Islet precursor cell (in vitro differentiated cells): ENCODE measurements around the gene CDH24.

ENCODE experiments used
- DNase-seq: peaks from one replicate; pipeline ENCODE4 v3.0.0-alpha.2; 2018

CDH24 gene

DNA sequence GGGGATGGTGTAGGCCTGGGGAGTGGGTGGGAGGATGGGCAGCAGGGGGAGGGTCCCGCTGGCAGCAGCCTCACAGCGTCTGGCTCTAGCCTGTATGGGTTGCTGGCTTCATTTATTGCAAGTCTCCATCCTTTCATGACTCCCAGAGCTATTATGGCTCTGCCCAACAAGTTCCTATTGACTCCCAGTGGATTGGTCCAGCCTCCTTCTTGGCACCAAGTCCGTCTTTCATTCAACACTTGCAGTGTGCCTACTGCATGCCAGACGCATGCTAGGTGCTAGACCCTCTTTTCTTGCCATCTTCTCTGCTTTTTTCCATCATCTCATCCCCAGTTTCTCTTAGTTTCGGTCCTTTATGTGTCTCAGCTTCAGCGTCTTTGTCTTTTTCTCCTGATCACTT, 14.2 kb downstream of the CDH24 start:
- no peak for DNase-seq

DNA sequence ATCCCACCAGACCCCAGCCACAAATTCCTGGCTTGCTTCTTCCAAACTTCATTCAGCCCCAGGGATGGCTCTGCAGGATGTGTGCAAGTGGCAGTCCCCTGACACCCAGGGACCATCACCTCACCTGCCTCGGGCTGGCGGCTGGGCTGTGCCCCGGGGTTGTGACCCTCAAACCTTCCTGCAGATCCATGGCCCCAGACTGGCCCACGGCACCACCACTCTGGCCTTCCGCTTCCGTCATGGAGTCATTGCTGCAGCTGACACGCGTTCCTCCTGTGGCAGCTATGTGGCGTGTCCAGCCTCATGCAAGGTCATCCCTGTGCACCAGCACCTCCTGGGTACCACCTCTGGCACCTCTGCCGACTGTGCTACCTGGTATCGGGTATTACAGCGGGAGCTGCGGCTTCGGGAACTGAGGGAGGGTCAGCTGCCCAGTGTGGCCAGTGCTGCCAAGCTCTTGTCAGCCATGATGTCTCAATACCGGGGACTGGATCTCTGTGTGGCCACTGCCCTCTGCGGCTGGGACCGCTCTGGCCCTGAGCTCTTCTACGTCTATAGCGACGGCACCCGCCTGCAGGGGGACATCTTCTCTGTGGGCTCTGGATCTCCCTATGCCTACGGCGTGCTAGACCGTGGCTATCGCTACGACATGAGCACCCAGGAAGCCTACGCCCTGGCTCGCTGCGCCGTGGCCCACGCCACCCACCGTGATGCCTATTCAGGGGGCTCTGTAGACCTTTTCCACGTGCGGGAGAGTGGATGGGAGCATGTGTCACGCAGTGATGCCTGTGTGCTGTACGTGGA, 15.0 kb downstream of the CDH24 start, which contains the start of gene PSMB11:
Gene PSMB11 (plus strand): TSS at position 51 of the 804 bp plus-strand sequence. CDS start 14 bp downstream, at position 65.
- peak; percentile 50 for DNase-seq

DNA sequence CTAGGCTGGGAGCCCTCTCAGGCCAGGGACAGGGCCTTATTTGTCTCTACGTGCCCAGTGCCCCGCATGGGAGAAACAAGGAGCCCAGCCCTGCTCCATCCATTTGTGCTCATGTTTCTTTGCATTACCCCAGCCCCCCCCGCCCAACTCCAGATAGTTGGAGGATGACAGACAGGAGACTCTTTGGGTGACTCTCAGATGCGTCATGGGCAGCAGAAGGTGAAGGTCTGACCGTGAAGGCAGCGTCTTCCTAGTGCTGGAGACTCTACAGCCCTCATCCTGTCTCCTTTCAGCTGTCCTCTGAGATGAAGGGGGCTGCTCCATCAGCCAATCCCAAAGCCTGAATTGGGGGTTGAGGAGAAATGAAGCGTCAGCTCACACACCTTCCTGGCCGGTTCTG, 15.6 kb downstream of the CDH24 start:
- no peak for DNase-seq

- no peak for DNase-seq
Measured at GRCh38 chr14:23040100-23040499, 17.2 kb downstream of the CDH24 start.

GRCh38 chr14:23035303-23036144, 21.8 kb downstream of the CDH24 start:
- no peak for DNase-seq

- peak; percentile 95 for DNase-seq
Measured at GRCh38 chr14:23034498-23035302, 22.6 kb downstream of the CDH24 start, which contains the start of gene PSMB5. Gene PSMB5, minus strand, starts transcription at chr14:23034900. Its CDS starts 19 bp downstream, at chr14:23034881.

GRCh38 chr14:23033801-23034497, 23.4 kb downstream of the CDH24 start:
- DNase-seq = no peak

DNA sequence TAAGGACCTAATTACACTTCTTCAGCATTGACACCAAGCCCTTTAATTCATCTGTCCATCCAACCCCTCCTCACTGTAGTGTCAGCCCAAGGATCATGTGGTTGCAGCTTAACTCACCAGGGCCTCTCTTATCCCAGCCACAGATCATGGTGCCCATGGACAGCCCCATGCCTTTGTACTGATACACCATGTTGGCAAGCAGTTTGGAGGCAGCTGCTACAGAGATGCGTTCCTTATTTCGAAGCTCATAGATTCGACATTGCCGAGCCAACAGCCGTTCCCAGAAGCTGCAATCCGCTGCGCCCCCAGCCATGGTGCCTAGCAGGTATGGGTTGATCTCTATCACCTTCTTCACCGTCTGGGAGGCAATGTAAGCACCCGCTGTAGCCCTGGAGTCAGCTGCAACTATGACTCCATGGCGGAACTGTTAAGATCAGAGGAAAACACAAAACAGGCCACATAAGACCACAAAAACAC, 24.0 kb downstream of the CDH24 start:
- DNase-seq = no peak

DNA sequence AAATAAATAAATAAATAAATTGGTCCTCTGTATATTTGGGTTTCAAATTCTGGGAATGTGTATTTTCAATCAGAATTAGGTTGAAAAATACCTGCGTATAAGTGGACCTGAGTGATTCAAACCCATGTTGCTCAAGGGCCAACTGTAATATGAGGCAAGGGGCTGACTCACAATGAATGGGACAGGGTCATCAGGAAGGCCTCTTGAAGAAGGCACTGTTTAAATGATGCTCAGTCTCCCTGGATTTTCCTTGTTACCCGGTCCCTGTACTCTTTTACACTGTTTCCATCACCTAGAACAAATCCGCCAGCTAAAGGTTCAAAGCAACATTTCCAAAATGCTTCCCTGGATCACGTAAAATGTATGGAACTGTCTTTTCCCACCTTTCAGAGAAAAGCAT, 26.4 kb downstream of the CDH24 start:
- no peak for DNase-seq

DNA sequence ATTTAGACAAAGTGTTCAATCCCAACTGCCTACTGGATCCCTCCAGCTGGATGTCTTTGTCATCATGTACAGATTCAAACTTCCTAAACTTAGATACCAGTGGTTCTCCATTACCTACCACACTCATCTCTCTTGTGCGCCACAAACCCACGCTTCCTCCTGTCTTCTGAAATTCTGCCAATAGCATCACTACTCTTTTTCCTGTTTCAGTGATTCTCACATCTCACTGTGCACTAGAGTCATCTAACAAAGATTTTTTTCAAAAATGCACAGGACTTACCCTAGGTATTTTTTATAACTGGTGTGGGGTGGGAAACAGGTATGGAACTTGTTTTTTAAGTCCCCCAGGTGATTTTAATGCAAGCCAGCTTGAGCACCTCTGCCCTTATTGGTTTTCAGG, 28.5 kb downstream of the CDH24 start:
- DNase-seq = no peak

DNA sequence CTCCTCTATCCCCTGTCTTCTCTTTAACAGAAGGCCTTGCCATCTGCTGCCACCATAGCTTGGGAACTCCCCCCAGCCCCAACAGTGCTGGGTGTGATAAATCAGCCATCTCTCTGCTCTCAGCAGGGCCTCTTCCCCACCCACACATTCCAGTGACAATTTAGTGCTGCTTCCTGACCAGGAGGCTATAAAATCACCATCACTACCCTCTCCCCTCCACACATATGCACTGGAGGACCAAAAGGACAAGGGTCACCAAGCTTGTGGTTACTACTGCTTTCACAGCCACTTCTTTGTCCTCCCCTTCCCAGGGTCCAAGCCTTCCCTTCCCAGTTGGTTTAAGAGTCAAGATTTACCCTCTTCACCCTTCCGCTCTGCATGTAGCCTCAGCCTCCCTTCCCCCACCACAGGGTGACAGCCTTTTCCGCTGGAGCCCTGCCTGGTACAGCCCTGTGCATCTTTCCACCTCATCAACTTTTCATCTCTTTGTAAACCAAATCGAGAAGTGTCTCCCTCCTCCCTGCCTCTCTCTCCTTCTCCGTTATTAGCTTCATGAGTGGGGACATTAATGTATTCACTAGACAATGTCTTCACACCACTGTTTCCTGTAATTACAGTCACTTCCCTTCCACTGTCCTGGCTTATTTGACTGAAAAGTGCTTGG, 32.0 kb downstream of the CDH24 start:
- peak; percentile 63 for DNase-seq

DNA sequence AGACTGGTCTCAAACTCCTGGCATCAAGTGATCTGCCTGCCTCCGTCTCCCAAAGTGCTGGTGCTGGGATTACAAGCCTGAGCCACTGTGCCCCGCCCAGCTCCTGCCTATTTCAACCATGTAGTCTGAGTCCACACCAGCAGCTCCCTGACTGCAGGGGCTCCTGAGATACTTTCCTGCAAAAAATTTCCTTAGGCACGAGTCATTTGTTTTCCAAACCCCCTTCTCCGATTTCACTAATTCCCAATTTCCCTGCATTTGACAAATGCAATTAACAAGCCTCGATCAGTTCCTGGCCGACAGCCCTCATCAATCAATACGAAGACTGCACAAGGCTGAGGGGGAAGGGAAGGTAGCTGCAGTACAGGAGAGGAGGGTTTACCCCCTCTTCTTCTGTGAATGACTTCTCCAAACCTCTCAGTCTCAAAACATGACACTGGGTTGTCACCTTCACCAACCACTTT, 32.7 kb downstream of the CDH24 start:
- DNase-seq = peak; percentile 49

DNA sequence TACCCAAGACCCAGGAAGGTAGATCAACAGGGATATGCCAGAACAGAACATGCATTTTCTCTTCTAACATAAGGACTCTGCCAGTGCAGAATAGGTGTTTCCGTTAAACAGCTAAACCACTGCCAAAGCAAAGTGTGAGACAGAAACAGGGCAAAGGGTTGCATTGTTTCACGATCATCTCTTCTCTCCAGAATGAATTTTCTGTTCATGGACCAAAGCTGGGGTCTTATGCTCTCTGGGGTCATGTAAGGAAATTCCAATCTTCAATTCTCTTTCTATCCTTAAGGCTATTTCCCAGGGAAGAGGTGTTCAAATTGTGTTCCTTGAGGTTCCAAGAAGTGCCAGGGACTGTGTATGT, 33.5 kb downstream of the CDH24 start:
- peak; percentile 14 for DNase-seq

- DNase-seq = no peak
Measured at GRCh38 chr14:23023022-23023794, 34.1 kb downstream of the CDH24 start.

GRCh38 chr14:23021889-23022442, 35.4 kb downstream of the CDH24 start:
- no peak for DNase-seq

- DNase-seq = peak; percentile 26
Measured at GRCh38 chr14:23021434-23021833, 35.9 kb downstream of the CDH24 start.

DNA sequence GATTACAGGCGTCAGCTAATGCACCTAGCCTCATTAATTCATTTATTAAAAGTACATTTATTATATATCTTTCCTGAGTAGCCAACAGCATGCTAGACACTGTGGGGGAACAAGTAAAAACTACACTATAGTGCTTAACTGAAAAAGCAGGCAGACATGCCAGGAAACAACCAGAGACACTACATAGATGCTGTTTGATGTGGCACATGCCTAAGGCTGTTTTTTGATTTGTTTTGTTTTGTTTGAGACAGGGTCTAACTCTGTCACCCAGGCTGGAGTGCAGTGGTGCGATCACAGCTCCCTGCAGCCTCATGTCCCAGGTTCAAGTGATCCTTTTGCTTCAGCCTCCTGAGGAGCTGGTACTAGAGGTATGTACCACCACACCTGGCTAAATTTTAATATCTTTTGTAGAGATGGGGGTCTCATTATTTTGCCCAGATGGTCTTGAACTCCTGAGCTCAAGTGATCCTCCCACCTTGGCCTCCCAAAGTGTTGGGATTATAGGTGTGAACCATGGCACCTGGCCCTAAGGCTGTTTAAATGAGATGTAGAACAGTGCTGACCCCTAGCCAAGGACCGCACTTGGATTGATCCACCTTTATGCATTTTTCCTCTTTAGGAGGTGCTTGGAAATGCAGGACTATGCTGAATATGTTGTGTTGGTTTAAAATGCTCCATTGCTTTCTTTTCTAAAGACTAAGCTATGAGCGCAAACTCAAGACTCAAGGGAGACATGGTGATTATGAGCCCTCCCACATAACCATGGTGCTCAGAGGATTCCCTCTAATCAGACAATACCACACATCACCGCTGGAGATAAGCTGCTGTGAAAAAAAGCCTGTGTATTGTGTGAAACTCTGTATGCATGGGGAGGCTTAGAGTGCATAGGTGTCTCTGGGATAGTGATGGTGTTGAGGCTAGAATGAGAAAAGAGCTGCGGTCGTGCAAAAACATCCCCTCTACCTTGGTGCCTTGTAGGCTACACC, 36.9 kb downstream of the CDH24 start:
- no peak for DNase-seq

DNA sequence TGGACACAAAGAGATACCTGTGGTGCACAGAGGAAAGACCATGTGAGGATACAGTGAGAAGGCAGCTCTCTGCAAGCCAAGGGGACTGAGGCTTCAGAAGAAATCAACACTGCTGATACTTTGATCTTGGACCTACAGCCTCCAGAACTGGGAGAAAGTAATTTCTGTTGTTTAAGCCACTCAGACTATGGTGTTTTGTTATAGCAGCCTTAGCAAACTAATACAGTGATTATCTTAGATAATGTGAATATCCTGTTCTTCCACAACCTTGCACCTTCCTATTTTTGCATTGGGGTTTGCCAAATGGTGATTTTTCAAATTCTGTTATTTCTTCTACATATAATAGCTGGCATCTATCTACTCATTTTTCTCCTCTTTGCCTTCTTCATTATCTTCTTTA, 39.2 kb downstream of the CDH24 start:
- no peak for DNase-seq

DNA sequence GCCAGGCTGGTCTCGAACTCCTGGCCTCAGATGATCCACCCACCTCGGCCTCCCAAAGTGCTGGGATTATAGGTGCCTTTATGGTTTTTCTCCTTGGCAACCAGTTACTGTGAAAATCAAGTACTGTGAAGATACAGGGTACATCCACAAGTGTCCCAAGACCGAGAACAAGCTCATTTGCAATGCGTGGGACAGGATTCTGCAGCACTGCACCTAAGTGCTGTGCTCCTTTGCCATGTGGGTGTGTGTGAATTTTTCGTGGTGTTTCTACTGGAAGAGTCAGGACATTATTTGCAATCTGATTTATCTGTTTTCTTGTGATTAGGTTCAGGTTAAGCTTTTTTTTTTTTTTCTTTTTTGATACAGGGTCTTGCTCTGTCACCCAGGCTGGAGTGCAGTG, 40.2 kb downstream of the CDH24 start:
- DNase-seq = no peak
